Parathyroid adenoma (tissue), 2 donors: ENCODE data around the gene RPUSD1.

Experiments
- H2AFZ ChIP-seq: fragments of 300-600 bp; sonication (generic); one replicate; pipeline ENCODE4 v1.7.0; 2017; ENCODE audit warnings: antibody characterized with exemption, mild to moderate bottlenecking
- H3K27ac ChIP-seq: fragments of 300-600 bp; sonication (generic); one replicate; pipeline ENCODE4 v1.7.0; 2017
- H3K27me3 ChIP-seq: fragments of 300-600 bp; sonication (generic); one replicate; pipeline ENCODE4 v1.7.0; 2017; ENCODE audit warnings: low read length; ENCODE audit not compliant: control insufficient read depth, insufficient read depth
- H3K36me3 ChIP-seq: fragments of 300-600 bp; sonication (generic); one replicate; pipeline ENCODE4 v1.7.0; 2017; ENCODE audit warnings: low read length; ENCODE audit not compliant: control insufficient read depth, insufficient read depth
- H3K4me1 ChIP-seq: fragments of 300-600 bp; sonication (generic); one replicate; pipeline ENCODE4 v1.7.0; 2017; ENCODE audit warnings: control low read depth
- H3K4me2 ChIP-seq: fragments of 300-600 bp; sonication (generic); one replicate; pipeline ENCODE4 v1.7.0; 2017; ENCODE audit warnings: low read length
- H3K4me3 ChIP-seq: fragments of 300-600 bp; sonication (generic); one replicate; pipeline ENCODE4 v1.7.0; 2017; ENCODE audit warnings: low read depth, low read length
- H3K79me2 ChIP-seq: fragments of 300-600 bp; sonication (generic); one replicate; pipeline ENCODE4 v1.7.0; 2017; ENCODE audit warnings: control low read depth
- H3K9ac ChIP-seq: fragments of 300-600 bp; sonication (generic); one replicate; pipeline ENCODE4 v1.7.0; 2017; ENCODE audit warnings: mild to moderate bottlenecking
- H3K9me3 ChIP-seq: fragments of 300-600 bp; sonication (generic); one replicate; pipeline ENCODE4 v1.7.0; 2017; ENCODE audit warnings: low read length; ENCODE audit not compliant: control insufficient read depth
- TF ChIP-seq, protein P1 (sequence below): fragments of 300-600 bp; sonication (generic); IDR thresholded peaks from one replicate; pipeline ENCODE4 v1.7.0; 2017; ENCODE audit warnings: antibody characterized with exemption, mild to moderate bottlenecking
- donor health status: primary hyperparathyroidism.

Gene RPUSD1

GRCh38 chr16:815861-816260 lies 27.7 kb upstream of the RPUSD1 start:
- Histone ChIP-seq H2AFZ (no peak overlapping the region), H3K27ac (no peak overlapping the region), H3K4me2 (no peak overlapping the region), H3K27me3 (no peaks in the 10 kb centered on the region), H3K4me1 (no peaks in the 10 kb centered on the region), H3K9ac (no peak overlapping the region), H3K79me2 (no peaks in the 10 kb centered on the region), H3K4me3 (no peak overlapping the region), H3K9me3 (no peaks in the 10 kb centered on the region), H3K36me3 (no peaks in the 10 kb centered on the region)
- TF ChIP-seq, protein P1, sequence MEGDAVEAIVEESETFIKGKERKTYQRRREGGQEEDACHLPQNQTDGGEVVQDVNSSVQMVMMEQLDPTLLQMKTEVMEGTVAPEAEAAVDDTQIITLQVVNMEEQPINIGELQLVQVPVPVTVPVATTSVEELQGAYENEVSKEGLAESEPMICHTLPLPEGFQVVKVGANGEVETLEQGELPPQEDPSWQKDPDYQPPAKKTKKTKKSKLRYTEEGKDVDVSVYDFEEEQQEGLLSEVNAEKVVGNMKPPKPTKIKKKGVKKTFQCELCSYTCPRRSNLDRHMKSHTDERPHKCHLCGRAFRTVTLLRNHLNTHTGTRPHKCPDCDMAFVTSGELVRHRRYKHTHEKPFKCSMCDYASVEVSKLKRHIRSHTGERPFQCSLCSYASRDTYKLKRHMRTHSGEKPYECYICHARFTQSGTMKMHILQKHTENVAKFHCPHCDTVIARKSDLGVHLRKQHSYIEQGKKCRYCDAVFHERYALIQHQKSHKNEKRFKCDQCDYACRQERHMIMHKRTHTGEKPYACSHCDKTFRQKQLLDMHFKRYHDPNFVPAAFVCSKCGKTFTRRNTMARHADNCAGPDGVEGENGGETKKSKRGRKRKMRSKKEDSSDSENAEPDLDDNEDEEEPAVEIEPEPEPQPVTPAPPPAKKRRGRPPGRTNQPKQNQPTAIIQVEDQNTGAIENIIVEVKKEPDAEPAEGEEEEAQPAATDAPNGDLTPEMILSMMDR = no peak

GRCh38 chr16:814974-815373 lies 26.8 kb upstream of the RPUSD1 start:
- Histone ChIP-seq H3K36me3 (no peaks in the 10 kb centered on the region), H3K4me2 (no peak overlapping the region), H3K9me3 (no peaks in the 10 kb centered on the region), H3K79me2 (no peaks in the 10 kb centered on the region), H3K4me1 (no peaks in the 10 kb centered on the region), H3K9ac (no peak overlapping the region), H3K27ac (no peak overlapping the region), H2AFZ (no peak overlapping the region), H3K27me3 (no peaks in the 10 kb centered on the region), H3K4me3 (no peak overlapping the region)
- TF ChIP-seq, protein P1 = no peak

DNA sequence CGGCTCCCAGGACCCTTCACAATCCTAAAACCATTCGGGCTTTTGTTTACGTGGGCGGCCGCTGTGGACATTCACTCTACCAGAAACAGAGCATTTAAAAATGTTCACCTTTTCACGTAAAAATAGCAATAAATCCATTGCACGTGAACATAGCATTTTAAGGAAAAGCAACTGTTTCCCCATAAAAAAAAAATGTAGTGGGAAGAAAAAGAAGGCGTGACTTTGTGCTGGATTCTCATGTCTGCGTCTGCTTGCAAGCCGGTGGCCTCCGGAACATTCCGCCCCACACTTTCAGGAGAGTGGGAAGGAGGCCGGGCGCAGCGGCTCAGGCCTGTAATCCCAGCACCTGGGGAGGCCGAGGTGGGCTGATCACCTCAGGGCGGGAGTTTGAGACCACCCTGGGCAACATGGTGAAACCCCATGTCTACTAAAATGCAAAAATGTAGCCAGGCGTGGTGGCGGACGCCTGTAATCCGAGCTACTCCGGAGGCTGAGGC lies 25.8 kb upstream of the RPUSD1 start:
- H2AFZ ChIP-seq = no peak overlapping the region
- no peaks in the 10 kb centered on the region for H3K79me2 ChIP-seq
- H3K4me3 ChIP-seq = no peak overlapping the region
- TF ChIP-seq, protein P1 = no peak
- no peaks in the 10 kb centered on the region for H3K9me3 ChIP-seq
- no peak overlapping the region for H3K9ac ChIP-seq
- no peak overlapping the region for H3K27ac ChIP-seq
- H3K27me3 ChIP-seq = no peaks in the 10 kb centered on the region
- H3K4me1 ChIP-seq = no peaks in the 10 kb centered on the region
- no peak overlapping the region for H3K4me2 ChIP-seq
- H3K36me3 ChIP-seq = no peaks in the 10 kb centered on the region

DNA sequence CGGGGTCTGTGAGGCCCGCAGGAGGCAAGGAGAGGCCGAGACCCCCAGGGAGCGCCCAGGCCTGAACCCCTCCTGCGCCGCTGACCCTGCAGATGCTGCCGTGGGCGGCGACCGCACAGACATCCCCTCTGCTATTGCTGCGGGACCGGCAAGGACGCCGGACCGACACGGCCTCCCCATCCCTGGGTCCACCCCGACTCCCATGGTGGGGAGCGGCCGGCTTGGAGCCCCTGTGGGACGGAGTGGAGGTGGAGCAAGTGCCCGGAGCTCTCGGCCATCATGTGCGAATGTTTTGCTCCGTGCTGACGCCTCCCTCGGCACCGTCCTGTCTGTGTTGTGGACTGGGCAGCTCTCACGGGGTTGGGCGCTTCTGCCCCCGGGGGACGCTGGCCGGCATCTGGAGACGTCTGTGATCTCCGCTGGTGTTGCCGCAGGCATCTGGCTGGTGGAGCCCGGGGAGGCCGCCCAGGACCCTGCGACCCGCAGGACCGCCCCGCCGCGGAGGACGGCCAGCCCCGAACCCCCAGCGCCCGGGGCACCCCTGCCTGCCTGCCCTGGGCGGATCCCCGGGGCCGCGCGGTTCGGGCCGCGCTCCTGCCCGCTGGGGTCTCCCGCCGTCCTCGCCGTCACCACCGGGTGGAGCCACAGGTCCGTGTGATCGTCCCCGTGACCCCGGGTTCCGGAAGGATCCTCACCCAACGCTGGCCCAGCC lies 25.2 kb upstream of the RPUSD1 start:
- Histone ChIP-seq H3K36me3 (no peaks in the 10 kb centered on the region), H3K9me3 (no peaks in the 10 kb centered on the region), H3K4me3 (peak overlapping the region; percentile 22), H2AFZ (no peak overlapping the region), H3K4me1 (no peaks in the 10 kb centered on the region), H3K9ac (no peak overlapping the region), H3K4me2 (peak overlapping the region; percentile 41), H3K27me3 (no peaks in the 10 kb centered on the region), H3K27ac (no peak overlapping the region), H3K79me2 (no peaks in the 10 kb centered on the region)
- TF ChIP-seq, protein P1 = no peak

DNA sequence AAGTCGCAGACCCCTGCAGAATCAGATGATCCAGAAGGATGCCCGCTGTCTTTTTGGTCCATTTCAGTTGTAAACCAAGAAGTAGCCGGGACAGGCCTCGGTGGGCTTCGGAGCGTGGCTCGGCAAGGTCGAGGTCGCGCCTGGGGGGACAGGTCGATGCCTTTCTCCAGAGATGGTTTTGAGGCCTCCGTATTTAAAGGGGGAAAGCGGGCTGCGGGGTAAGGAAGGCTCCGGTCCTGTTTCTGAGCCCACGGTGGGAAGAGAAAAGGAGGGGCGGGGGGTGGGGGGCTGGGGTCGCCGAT lies 19.9 kb upstream of the RPUSD1 start:
- H3K27me3 ChIP-seq = no peaks in the 10 kb centered on the region

More for the DNA sequence above, 19.9 kb upstream of the RPUSD1 start:
- Histone ChIP-seq H3K79me2 (no peaks in the 10 kb centered on the region), H2AFZ (peak overlapping the region; percentile 96), H3K9me3 (no peaks in the 10 kb centered on the region), H3K9ac (no peak overlapping the region), H3K4me2 (peak overlapping the region; percentile 86), H3K4me3 (peak overlapping the region; percentile 85), H3K36me3 (no peaks in the 10 kb centered on the region), H3K4me1 (peaks cover 2% of the 10 kb centered on the region), H3K27ac (no peak overlapping the region)
- TF ChIP-seq, protein P1 = no peak
